ENCODE measurements around the gene WWTR1.

DNA sequence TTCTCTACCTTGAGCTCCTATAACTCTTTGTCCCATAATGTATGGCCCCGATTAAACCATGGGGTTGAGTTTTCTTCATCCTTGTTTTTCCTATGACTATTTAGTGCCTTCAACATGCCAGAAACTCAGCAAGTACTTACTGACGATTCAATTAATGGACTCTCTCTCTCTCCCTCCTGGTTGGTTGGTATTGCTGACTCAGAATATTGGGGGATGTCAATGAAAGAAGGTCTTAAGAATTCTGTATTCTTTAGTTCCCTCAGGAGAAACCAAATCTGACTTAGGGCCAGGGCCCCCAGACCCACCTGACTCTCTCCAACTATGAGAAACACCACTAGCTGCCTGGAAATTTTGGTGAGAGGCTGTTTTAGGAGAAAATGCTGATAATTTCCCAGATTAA lies 142.6 kb downstream of the WWTR1 start:
- no peak for TF ChIP-seq SMC3 (IDR thresholded peaks at IDR 0.05; ENCODE audit: low read depth, low read length)
- TF ChIP-seq, protein P1, sequence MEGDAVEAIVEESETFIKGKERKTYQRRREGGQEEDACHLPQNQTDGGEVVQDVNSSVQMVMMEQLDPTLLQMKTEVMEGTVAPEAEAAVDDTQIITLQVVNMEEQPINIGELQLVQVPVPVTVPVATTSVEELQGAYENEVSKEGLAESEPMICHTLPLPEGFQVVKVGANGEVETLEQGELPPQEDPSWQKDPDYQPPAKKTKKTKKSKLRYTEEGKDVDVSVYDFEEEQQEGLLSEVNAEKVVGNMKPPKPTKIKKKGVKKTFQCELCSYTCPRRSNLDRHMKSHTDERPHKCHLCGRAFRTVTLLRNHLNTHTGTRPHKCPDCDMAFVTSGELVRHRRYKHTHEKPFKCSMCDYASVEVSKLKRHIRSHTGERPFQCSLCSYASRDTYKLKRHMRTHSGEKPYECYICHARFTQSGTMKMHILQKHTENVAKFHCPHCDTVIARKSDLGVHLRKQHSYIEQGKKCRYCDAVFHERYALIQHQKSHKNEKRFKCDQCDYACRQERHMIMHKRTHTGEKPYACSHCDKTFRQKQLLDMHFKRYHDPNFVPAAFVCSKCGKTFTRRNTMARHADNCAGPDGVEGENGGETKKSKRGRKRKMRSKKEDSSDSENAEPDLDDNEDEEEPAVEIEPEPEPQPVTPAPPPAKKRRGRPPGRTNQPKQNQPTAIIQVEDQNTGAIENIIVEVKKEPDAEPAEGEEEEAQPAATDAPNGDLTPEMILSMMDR (conservative IDR thresholded peaks at IDR 0.05; ENCODE audit: low read depth, low read length), result no peak
- TF ChIP-seq BHLHE40 (IDR thresholded peaks at IDR 0.05; ENCODE audit: low read depth, low read length), result no peak
- no peak for TF ChIP-seq NFE2L2 (IDR thresholded peaks at IDR 0.05; ENCODE audit: low read depth, low read length)
- TF ChIP-seq POLR2A (IDR thresholded peaks at IDR 0.05; ENCODE audit: low read depth, low read length), result no peak
- TF ChIP-seq RFX5 (IDR thresholded peaks at IDR 0.05; ENCODE audit: low read depth, low read length), result no peak
- TF ChIP-seq CEBPB (IDR thresholded peaks at IDR 0.05; ENCODE audit: low read depth, low read length), result no peak

Measured in IMR-90 (cell line).